GM12878 (cell line): ENCODE data around the gene WRAP73.

Source experiments
- ATF3 ChIP-seq: IDR thresholded peaks from 2 replicates; pipeline ENCODE4 v1.6.1; 2011; ENCODE audit warnings: low read depth, mild to moderate bottlenecking, low read length, moderate library complexity, borderline replicate concordance; ENCODE audit errors: extremely low read depth
- CHD2 ChIP-seq: IDR thresholded peaks from 2 replicates; pipeline ENCODE4 v1.6.1; 2011; ENCODE audit warnings: low read depth, low read length, improper control_type of control experiment, borderline replicate concordance
- CTCF ChIP-seq, 3 experiments: IDR thresholded peaks in 2 of 3; conservative IDR thresholded peaks in 1 of 3; 2 replicates each; pipeline ENCODE4 v1.5.1; 2011; ENCODE audit warnings: low read depth in 3 of 3, low read length in 3 of 3, mild to moderate bottlenecking in 3 of 3, control low read depth in 2 of 3, moderate library complexity in 2 of 3, inconsistent platforms in 1 of 3, mixed read lengths in 1 of 3; ENCODE audit not compliant: control insufficient read depth in 2 of 3, insufficient read depth in 1 of 3; ENCODE audit errors: extremely low read depth in 1 of 3
- EP300 ChIP-seq, 2 experiments: fragments of 150-350 bp in 1 of 2; IDR thresholded peaks; 2 replicates each; pipeline ENCODE4 v1.6.1; 2011 to 2012; ENCODE audit warnings: low read depth in 2 of 2, low read length in 2 of 2, borderline replicate concordance in 1 of 2, improper control_type of control experiment in 1 of 2, inconsistent platforms in 1 of 2; ENCODE audit not compliant: control insufficient read depth in 1 of 2
- EZH2 ChIP-seq: IDR thresholded peaks from 2 replicates; pipeline ENCODE4 v1.6.1; 2012; ENCODE audit warnings: low read depth, mild to moderate bottlenecking, control low read depth, inconsistent platforms, low read length, borderline replicate concordance; ENCODE audit not compliant: control insufficient read depth
- HDAC2 ChIP-seq: fragments of 200-600 bp; sonication (generic); IDR thresholded peaks from 2 replicates; pipeline ENCODE4 v1.6.1; 2017
- KAT2A ChIP-seq: conservative IDR thresholded peaks from 2 replicates; pipeline ENCODE4 v1.6.1; 2011; ENCODE audit warnings: low read depth, low read length; ENCODE audit not compliant: control insufficient read depth
- LARP7 ChIP-seq: fragments of 450-650 bp; IDR thresholded peaks from 2 replicates; pipeline ENCODE4 v1.6.1; 2017; ENCODE audit warnings: mild to moderate bottlenecking
- MXI1 ChIP-seq: fragments of 150-350 bp; IDR thresholded peaks from 2 replicates; pipeline ENCODE4 v1.6.1; 2011; ENCODE audit warnings: low read depth, mild to moderate bottlenecking, inconsistent platforms, low read length, improper control_type of control experiment
- PAX5 ChIP-seq: IDR thresholded peaks from 2 replicates; pipeline ENCODE4 v1.6.1; 2011; ENCODE audit warnings: low read depth, low read length, borderline replicate concordance
- POLR2A ChIP-seq: IDR thresholded peaks from 2 replicates; pipeline ENCODE4 v1.6.1; 2011; ENCODE audit warnings: low read depth, mild to moderate bottlenecking, low read length
- RCOR1 ChIP-seq: conservative IDR thresholded peaks from 2 replicates; pipeline ENCODE4 v1.6.1; 2012; ENCODE audit warnings: low read depth, low read length, improper control_type of control experiment
- TAF1 ChIP-seq: IDR thresholded peaks from 2 replicates; pipeline ENCODE4 v1.6.1; 2011; ENCODE audit warnings: mild to moderate bottlenecking, low read depth, low read length, borderline replicate concordance
- USF2 ChIP-seq: IDR thresholded peaks from 2 replicates; pipeline ENCODE4 v1.6.1; 2011; ENCODE audit warnings: low read depth, low read length, improper control_type of control experiment, borderline replicate concordance

- TF ChIP-seq CTCF (IDR thresholded peaks at IDR 0.05 in 2 of 3, conservative IDR thresholded peaks at IDR 0.05 in 1 of 3; ENCODE audit: control insufficient read depth in 2 of 3, extremely low read depth in 1 of 3, insufficient read depth in 1 of 3, low read depth in 3 of 3, low read length in 3 of 3) (no peak), POLR2A (peak; percentile 15; the same call in 1 of the 2 replicates), KAT2A (no peak), HDAC2 (no peak), EP300 (IDR thresholded peaks at IDR 0.05; ENCODE audit: borderline replicate concordance in 1 of 2, control insufficient read depth in 1 of 2, low read depth in 2 of 2, low read length in 2 of 2) (no peak), CHD2 (no peak), ATF3 (no peak), RCOR1 (no peak), MXI1 (no peak), EZH2 (no peak), PAX5 (no peak), TAF1 (no peak), LARP7 (no peak), USF2 (no peak)
Measured at GRCh38 chr1:3672971-3673361, 23.1 kb upstream of the WRAP73 start.
